Esophagus muscularis mucosa (tissue), 3 donors: ENCODE data around the gene NGEF.

Experiments
- POLR2A ChIP-seq: fragments of 450-650 bp; IDR thresholded peaks from one replicate; pipeline ENCODE4 v1.6.1; 2017; ENCODE audit warnings: antibody characterized with exemption, moderate library complexity, mild to moderate bottlenecking, low read depth
- TF ChIP-seq, protein P1 (sequence below), 3 experiments: fragments of 200-600 bp in 2 of 3; fragments of 450-650 bp in 1 of 3; sonication (generic) in 2 of 3; IDR thresholded peaks; one replicate each; pipeline ENCODE4 v1.5.1; 2017 to 2019; ENCODE audit warnings: antibody characterized with exemption in 3 of 3, mild to moderate bottlenecking in 2 of 3, moderate library complexity in 1 of 3

- TF ChIP-seq, protein P1, sequence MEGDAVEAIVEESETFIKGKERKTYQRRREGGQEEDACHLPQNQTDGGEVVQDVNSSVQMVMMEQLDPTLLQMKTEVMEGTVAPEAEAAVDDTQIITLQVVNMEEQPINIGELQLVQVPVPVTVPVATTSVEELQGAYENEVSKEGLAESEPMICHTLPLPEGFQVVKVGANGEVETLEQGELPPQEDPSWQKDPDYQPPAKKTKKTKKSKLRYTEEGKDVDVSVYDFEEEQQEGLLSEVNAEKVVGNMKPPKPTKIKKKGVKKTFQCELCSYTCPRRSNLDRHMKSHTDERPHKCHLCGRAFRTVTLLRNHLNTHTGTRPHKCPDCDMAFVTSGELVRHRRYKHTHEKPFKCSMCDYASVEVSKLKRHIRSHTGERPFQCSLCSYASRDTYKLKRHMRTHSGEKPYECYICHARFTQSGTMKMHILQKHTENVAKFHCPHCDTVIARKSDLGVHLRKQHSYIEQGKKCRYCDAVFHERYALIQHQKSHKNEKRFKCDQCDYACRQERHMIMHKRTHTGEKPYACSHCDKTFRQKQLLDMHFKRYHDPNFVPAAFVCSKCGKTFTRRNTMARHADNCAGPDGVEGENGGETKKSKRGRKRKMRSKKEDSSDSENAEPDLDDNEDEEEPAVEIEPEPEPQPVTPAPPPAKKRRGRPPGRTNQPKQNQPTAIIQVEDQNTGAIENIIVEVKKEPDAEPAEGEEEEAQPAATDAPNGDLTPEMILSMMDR (IDR thresholded peaks at IDR 0.05) = no peak
- TF ChIP-seq POLR2A = no peak
These were observed 61.2 kb downstream of the NGEF start for GRCh38 chr2:232951891-232952290.
